ENCODE data around the gene ABHD18. TPM values are rescaled to one million over a fixed set of nuclear protein-coding genes. Genes with fewer than 3 reads are reported as not detected.
"Not testable (repeated sequence)": the region's sequence is repeated elsewhere in the genome, so short reads cannot be mapped to it uniquely, and the experiment has no call there.

ABHD18 gene
- total RNA-seq, 2 experiments from 2014 or later, result 22.8 to 26.7 TPM

- H3K4me3 Mint-ChIP-seq, result no peak overlapping the region
Measured at GRCh38 chr4:127997534-127998388, 32.6 kb downstream of the ABHD18 start.

GRCh38 chr4:128006592-128006991, 41.4 kb downstream of the ABHD18 start:
- DNase-seq, result no peak
- peaks cover 4% of the 10 kb centered on the region for H3K4me1 Mint-ChIP-seq
- POLR2A ChIA-PET, result no interaction called here
- H3K9me3 Mint-ChIP-seq, result no peaks in the 10 kb centered on the region
- H3K27me3 Mint-ChIP-seq, result no peaks in the 10 kb centered on the region
- CTCF ChIA-PET, result interaction anchor here (0.7 to 1.2 kb wide), 3 partner anchors 9 to 122 kb away, joined by 3 to 4 read pairs (median 3); no protein-coding TSS in a partner anchor
- H3K36me3 Mint-ChIP-seq (ENCODE audit: low read depth), result peaks cover 25% of the 10 kb centered on the region
- no peak overlapping the region for H3K4me3 Mint-ChIP-seq
- H3K27ac Mint-ChIP-seq, result peak overlapping the region; percentile 14

More at GRCh38 chr4:127997534-127998388, 32.6 kb downstream of the ABHD18 start:
- H3K36me3 Mint-ChIP-seq (ENCODE audit: low read depth), result peaks cover 67% of the 10 kb centered on the region
- peaks cover 24% of the 10 kb centered on the region for H3K4me1 Mint-ChIP-seq
- H3K27me3 Mint-ChIP-seq, result no peaks in the 10 kb centered on the region
- ChIA-PET CTCF (interaction anchor here (0.8 to 0.9 kb wide), 2 partner anchors 9 to 32 kb away, joined by 3 read pairs; partner anchors contain the start of gene ABHD18), POLR2A (interaction anchor here (0.6 to 0.9 kb wide), 2 partner anchors 33 to 120 kb away, joined by 3 to 7 read pairs; partner anchors contain the start of genes ABHD18 and MFSD8)
- peak; percentile 9 for DNase-seq
- no peak overlapping the region for H3K27ac Mint-ChIP-seq
- H3K9me3 Mint-ChIP-seq, result peaks cover 20% of the 10 kb centered on the region

GRCh38 chr4:128009428-128009827, 44.2 kb downstream of the ABHD18 start:
- DNase-seq, result no peak
- H3K9me3 Mint-ChIP-seq, result no peaks in the 10 kb centered on the region
- H3K36me3 Mint-ChIP-seq (ENCODE audit: low read depth), result peaks cover 27% of the 10 kb centered on the region
- H3K27ac Mint-ChIP-seq, result no peak overlapping the region
- POLR2A ChIA-PET, result no interaction called here
- no peak overlapping the region for H3K4me3 Mint-ChIP-seq
- H3K27me3 Mint-ChIP-seq, result no peaks in the 10 kb centered on the region
- CTCF ChIA-PET, result no interaction called here
- no peaks in the 10 kb centered on the region for H3K4me1 Mint-ChIP-seq

GRCh38 chr4:128025319-128025718, 60.1 kb downstream of the ABHD18 start:
- Mint-ChIP-seq H3K4me1 (no peaks in the 10 kb centered on the region), H3K27me3 (no peaks in the 10 kb centered on the region), H3K36me3 (ENCODE audit: low read depth) (peaks cover 38% of the 10 kb centered on the region), H3K9me3 (no peaks in the 10 kb centered on the region), H3K4me3 (no peak overlapping the region), H3K27ac (no peak overlapping the region)
- ChIA-PET POLR2A (no interaction called here), CTCF (no interaction called here)
- DNase-seq, result no peak

- no peak overlapping the region for H3K4me3 Mint-ChIP-seq
- no peaks in the 10 kb centered on the region for H3K4me1 Mint-ChIP-seq
- no peaks in the 10 kb centered on the region for H3K27me3 Mint-ChIP-seq
- H3K9me3 Mint-ChIP-seq, result no peaks in the 10 kb centered on the region
- ChIA-PET POLR2A (no interaction called here), CTCF (no interaction called here)
- no peak overlapping the region for H3K27ac Mint-ChIP-seq
- no peak for DNase-seq
- H3K36me3 Mint-ChIP-seq (ENCODE audit: low read depth), result peaks cover 30% of the 10 kb centered on the region
Measured at GRCh38 chr4:128029907-128030306, 64.7 kb downstream of the ABHD18 start.

GRCh38 chr4:128031756-128032384, 66.7 kb downstream of the ABHD18 start:
- CTCF ChIA-PET, result interaction anchor here (1.2 kb wide), 1 partner anchor 9 kb away, joined by 3 read pairs; no protein-coding TSS in a partner anchor
- peaks cover 22% of the 10 kb centered on the region for H3K36me3 Mint-ChIP-seq (ENCODE audit: low read depth)
- POLR2A ChIA-PET, result no interaction called here
- no peaks in the 10 kb centered on the region for H3K27me3 Mint-ChIP-seq
- no peak overlapping the region for H3K4me3 Mint-ChIP-seq
- no peak for DNase-seq
- H3K9me3 Mint-ChIP-seq, result no peaks in the 10 kb centered on the region
- no peak overlapping the region for H3K27ac Mint-ChIP-seq
- H3K4me1 Mint-ChIP-seq, result no peaks in the 10 kb centered on the region

- no peak for DNase-seq
- no peaks in the 10 kb centered on the region for H3K27me3 Mint-ChIP-seq
- H3K4me3 Mint-ChIP-seq, result no peak overlapping the region
- no peaks in the 10 kb centered on the region for H3K36me3 Mint-ChIP-seq (ENCODE audit: low read depth)
- no peak overlapping the region for H3K27ac Mint-ChIP-seq
- CTCF ChIA-PET, result no interaction called here
- no peaks in the 10 kb centered on the region for H3K4me1 Mint-ChIP-seq
- H3K9me3 Mint-ChIP-seq, result no peaks in the 10 kb centered on the region
- POLR2A ChIA-PET, result no interaction called here
Measured at GRCh38 chr4:128039568-128039967, 74.4 kb downstream of the ABHD18 start.

- DNase-seq; H3K4me3 Mint-ChIP-seq; H3K27me3 Mint-ChIP-seq; H3K36me3 Mint-ChIP-seq (ENCODE audit: low read depth); H3K27ac Mint-ChIP-seq; POLR2A ChIA-PET; H3K9me3 Mint-ChIP-seq; H3K4me1 Mint-ChIP-seq: not testable (repeated sequence)
- CTCF ChIA-PET, result interaction anchor here (0.6 kb wide), 1 partner anchor 222 kb away, joined by 3 read pairs; no protein-coding TSS in a partner anchor
Measured at GRCh38 chr4:128047019-128047418, 81.8 kb downstream of the ABHD18 start.

GRCh38 chr4:128047514-128047913, 82.3 kb downstream of the ABHD18 start:
- POLR2A ChIA-PET; H3K27me3 Mint-ChIP-seq; H3K4me1 Mint-ChIP-seq; CTCF ChIA-PET; H3K36me3 Mint-ChIP-seq (ENCODE audit: low read depth); H3K9me3 Mint-ChIP-seq; H3K27ac Mint-ChIP-seq; DNase-seq; H3K4me3 Mint-ChIP-seq: not testable (repeated sequence)

- H3K36me3 Mint-ChIP-seq (ENCODE audit: low read depth); H3K27me3 Mint-ChIP-seq; H3K4me3 Mint-ChIP-seq; H3K9me3 Mint-ChIP-seq; H3K4me1 Mint-ChIP-seq; POLR2A ChIA-PET; H3K27ac Mint-ChIP-seq: not testable (repeated sequence)
- peak; percentile 24 for DNase-seq
- CTCF ChIA-PET, result interaction anchor here (1.0 to 1.1 kb wide), 2 partner anchors 14 to 36 kb away, joined by 3 read pairs; no protein-coding TSS in a partner anchor
Measured at GRCh38 chr4:128051229-128051628, 86.0 kb downstream of the ABHD18 start.

- H3K27ac Mint-ChIP-seq; H3K9me3 Mint-ChIP-seq; H3K27me3 Mint-ChIP-seq; H3K36me3 Mint-ChIP-seq (ENCODE audit: low read depth); H3K4me3 Mint-ChIP-seq; POLR2A ChIA-PET; DNase-seq; CTCF ChIA-PET; H3K4me1 Mint-ChIP-seq: not testable (repeated sequence)
Measured at GRCh38 chr4:128054907-128055306, 89.7 kb downstream of the ABHD18 start.

GRCh38 chr4:128055441-128056206, 90.4 kb downstream of the ABHD18 start:
- H3K4me1 Mint-ChIP-seq; DNase-seq; H3K27ac Mint-ChIP-seq; H3K27me3 Mint-ChIP-seq; H3K36me3 Mint-ChIP-seq (ENCODE audit: low read depth); H3K9me3 Mint-ChIP-seq; POLR2A ChIA-PET; H3K4me3 Mint-ChIP-seq: not testable (repeated sequence)
- CTCF ChIA-PET, result interaction anchor here (0.6 kb wide), 1 partner anchor 1038 kb away, joined by 4 read pairs; the partner anchor contains the start of gene SCLT1

- no peak for DNase-seq
- no peak overlapping the region for H3K4me3 Mint-ChIP-seq
- H3K9me3 Mint-ChIP-seq, result no peaks in the 10 kb centered on the region
- ChIA-PET CTCF (no interaction called here), POLR2A (no interaction called here)
- H3K27ac Mint-ChIP-seq, result no peak overlapping the region
- peaks cover 5% of the 10 kb centered on the region for H3K27me3 Mint-ChIP-seq
- no peaks in the 10 kb centered on the region for H3K36me3 Mint-ChIP-seq (ENCODE audit: low read depth)
- peaks cover 9% of the 10 kb centered on the region for H3K4me1 Mint-ChIP-seq
Measured at GRCh38 chr4:128056396-128056795, 91.2 kb downstream of the ABHD18 start.

Measured in activated CD4-positive, alpha-beta T cell treated with anti-CD3 and anti-CD28 coated beads, Interleukin-2, amount 10 ng/mL, durations not matched to agents 7 days and 5 days (primary cell).